ENCODE results near the gene RASGRF2. TPM values are rescaled to one million over a fixed set of nuclear protein-coding genes. Genes with fewer than 3 reads are reported as not detected.

The RASGRF2 gene
- total and polyA plus RNA-seq, 10 donors: 0.74 to 13.9 (median 8.8) TPM

DNA sequence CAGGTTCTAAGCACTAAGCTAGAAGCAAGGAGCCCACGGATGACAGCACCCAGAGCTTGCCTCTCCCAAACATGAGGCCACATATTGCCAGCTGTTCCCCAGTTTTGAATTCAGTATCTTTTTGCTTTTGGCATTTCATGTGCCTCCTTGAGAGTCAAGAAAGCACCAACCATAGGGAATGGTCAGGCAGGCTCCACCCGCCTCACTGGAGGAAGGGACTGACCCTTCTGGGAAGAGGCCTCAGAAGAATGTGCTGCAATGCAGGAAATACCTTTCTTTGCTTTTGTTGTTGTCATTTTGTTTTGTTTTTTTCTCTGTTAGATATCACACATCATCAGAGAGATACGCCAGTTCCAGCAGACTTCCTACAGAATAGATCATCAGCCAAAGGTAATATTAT, 259.2 kb downstream of the RASGRF2 start:
- Histone ChIP-seq H3K4me3 (no peak overlapping the region), H3K27me3 (replicated peaks in 1 of 7) (no peaks in the 10 kb centered on the region), H3K27ac (no peak overlapping the region), H3K9me3 (no peaks in the 10 kb centered on the region), H3K36me3 (no peaks in the 10 kb centered on the region), H3K4me1 (no peaks in the 10 kb centered on the region)
- intact Hi-C loops (cut with DNase I; ENCODE audit: low total_unique reads): no loop called here
- DNase-seq: no peak
- 86 to 99% (median 96%) methylated on average over 3 of the region's 3 CpGs for WGBS, 5 donors
- TF ChIP-seq, protein P1, sequence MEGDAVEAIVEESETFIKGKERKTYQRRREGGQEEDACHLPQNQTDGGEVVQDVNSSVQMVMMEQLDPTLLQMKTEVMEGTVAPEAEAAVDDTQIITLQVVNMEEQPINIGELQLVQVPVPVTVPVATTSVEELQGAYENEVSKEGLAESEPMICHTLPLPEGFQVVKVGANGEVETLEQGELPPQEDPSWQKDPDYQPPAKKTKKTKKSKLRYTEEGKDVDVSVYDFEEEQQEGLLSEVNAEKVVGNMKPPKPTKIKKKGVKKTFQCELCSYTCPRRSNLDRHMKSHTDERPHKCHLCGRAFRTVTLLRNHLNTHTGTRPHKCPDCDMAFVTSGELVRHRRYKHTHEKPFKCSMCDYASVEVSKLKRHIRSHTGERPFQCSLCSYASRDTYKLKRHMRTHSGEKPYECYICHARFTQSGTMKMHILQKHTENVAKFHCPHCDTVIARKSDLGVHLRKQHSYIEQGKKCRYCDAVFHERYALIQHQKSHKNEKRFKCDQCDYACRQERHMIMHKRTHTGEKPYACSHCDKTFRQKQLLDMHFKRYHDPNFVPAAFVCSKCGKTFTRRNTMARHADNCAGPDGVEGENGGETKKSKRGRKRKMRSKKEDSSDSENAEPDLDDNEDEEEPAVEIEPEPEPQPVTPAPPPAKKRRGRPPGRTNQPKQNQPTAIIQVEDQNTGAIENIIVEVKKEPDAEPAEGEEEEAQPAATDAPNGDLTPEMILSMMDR (IDR thresholded peaks at IDR 0.05 in 8 of 11, conservative IDR thresholded peaks at IDR 0.05 in 3 of 11): no peak
- TF ChIP-seq POLR2A (IDR thresholded peaks at IDR 0.05) (no peak), POLR2AphosphoS5 (IDR thresholded peaks at IDR 0.05) (no peak)

DNA sequence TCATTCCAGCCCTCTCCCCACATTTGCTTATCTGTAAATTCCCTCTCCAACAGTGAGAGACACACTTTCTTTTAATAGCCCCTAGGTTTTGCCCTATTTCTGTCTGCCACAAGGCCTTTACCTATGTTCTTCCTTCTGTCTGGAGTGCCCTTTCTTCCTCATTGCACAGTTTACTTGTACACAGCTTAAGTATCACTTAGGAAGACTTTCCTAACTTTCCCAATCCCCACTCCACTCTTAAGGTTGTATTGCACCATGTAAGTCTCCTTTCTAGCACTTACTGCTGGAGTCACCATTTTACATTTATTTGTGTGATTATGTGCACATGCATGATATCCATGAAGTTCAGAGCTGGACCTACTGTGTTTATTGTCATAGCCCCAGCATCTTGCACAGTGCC, 262.1 kb downstream of the RASGRF2 start:
- intact Hi-C loops (cut with DNase I; ENCODE audit: low total_unique reads): no loop called here
- Histone ChIP-seq H3K4me3 (no peak overlapping the region), H3K27ac (no peak overlapping the region), H3K36me3 (peaks cover 0 to 7% (median 0%) of the 10 kb centered on the region in 6 donors), H3K4me1 (no peaks in the 10 kb centered on the region), H3K9me3 (no peaks in the 10 kb centered on the region), H3K27me3 (replicated peaks in 1 of 7) (no peaks in the 10 kb centered on the region)
- no peak for DNase-seq
- TF ChIP-seq POLR2A (IDR thresholded peaks at IDR 0.05) (no peak), POLR2AphosphoS5 (IDR thresholded peaks at IDR 0.05) (no peak)
- TF ChIP-seq, protein P1 (IDR thresholded peaks at IDR 0.05 in 8 of 11, conservative IDR thresholded peaks at IDR 0.05 in 3 of 11): no peak

DNA sequence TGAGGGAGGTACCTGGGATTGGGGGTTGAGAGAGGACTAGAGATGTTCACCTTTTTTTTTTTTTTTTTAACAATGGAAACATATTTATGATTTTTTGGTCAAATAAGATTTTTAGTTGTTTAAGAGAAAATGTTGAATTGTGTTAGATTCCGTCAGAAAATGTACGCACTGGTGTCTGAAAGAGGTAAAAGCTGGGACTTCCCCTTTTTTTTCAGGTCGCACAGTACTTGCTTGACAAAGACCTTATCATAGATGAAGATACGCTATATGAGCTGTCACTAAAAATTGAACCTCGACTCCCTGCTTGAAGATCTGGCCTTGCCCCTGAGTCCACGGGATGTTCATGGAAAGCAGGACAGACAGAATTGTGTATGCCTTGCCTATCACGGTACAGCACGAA, 265.3 kb downstream of the RASGRF2 start:
- Histone ChIP-seq H3K4me1 (no peaks in the 10 kb centered on the region), H3K27me3 (replicated peaks in 1 of 7) (no peaks in the 10 kb centered on the region), H3K36me3 (peaks cover 0 to 7% (median 0%) of the 10 kb centered on the region in 6 donors), H3K4me3 (no peak overlapping the region), H3K27ac (no peak overlapping the region), H3K9me3 (no peaks in the 10 kb centered on the region)
- intact Hi-C loops (cut with DNase I; ENCODE audit: low total_unique reads): no loop called here
- no peak for TF ChIP-seq POLR2AphosphoS5 (IDR thresholded peaks at IDR 0.05)
- TF ChIP-seq, protein P1 (IDR thresholded peaks at IDR 0.05 in 8 of 11, conservative IDR thresholded peaks at IDR 0.05 in 3 of 11): no peak
- TF ChIP-seq POLR2A (IDR thresholded peaks at IDR 0.05): no peak
- WGBS, 5 donors: 73 to 88% (median 76%) methylated on average over 8 of the region's 8 CpGs
- DNase-seq: no peak

DNA sequence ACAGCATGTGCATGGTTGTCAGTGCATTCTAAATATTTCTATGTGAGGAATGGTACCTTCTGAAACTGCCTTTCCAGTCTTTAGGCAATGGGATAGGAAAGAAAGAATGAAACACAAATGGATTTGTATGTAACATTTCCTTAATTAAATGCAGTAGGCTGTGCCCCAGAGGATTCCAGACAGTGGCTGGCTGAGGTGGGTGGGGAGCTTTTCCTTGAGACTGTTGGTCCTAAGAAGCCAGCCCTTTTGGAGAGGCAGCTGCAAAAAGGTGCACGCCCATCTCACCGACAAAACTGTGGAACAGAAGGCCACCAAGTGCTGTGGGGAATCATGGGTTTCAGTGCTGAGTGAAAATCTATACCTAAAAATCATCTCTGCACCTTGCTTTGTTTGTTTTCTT, 266.1 kb downstream of the RASGRF2 start:
- no peak overlapping the region for H3K4me3 ChIP-seq
- no peaks in the 10 kb centered on the region for H3K4me1 ChIP-seq
- H3K9me3 ChIP-seq: no peaks in the 10 kb centered on the region
- 87 to 98% (median 89%) methylated on average over 2 of the region's 2 CpGs for WGBS, 5 donors
- intact Hi-C loops (cut with DNase I; ENCODE audit: low total_unique reads): no loop called here
- H3K27ac ChIP-seq: no peak overlapping the region
- no peak for DNase-seq
- TF ChIP-seq, protein P1 (IDR thresholded peaks at IDR 0.05 in 8 of 11, conservative IDR thresholded peaks at IDR 0.05 in 3 of 11): no peak
- TF ChIP-seq POLR2A (IDR thresholded peaks at IDR 0.05) (no peak), POLR2AphosphoS5 (IDR thresholded peaks at IDR 0.05) (no peak)
- no peaks in the 10 kb centered on the region for H3K27me3 ChIP-seq (replicated peaks in 1 of 7)
- H3K36me3 ChIP-seq: peaks cover 0 to 7% (median 0%) of the 10 kb centered on the region in 6 donors

Measured in spleen (tissue), 11 donors.